ENCODE measurements around the gene TYRP1.

- no peak for TF ChIP-seq TAF1 (IDR thresholded peaks at IDR 0.05; ENCODE audit: borderline replicate concordance, low read depth, low read length)
- no peak for TF ChIP-seq POLR2A (IDR thresholded peaks at IDR 0.05; ENCODE audit: low read depth, low read length)
- no peak for TF ChIP-seq POLR2AphosphoS5 (IDR thresholded peaks at IDR 0.05; ENCODE audit: low read depth, low read length)
Observed at GRCh38 chr9:12715268-12715667, 22.1 kb downstream of the TYRP1 start.
